ENCODE measurements around the gene SUSD1.
"Not testable (repeated sequence)": the region's sequence is repeated elsewhere in the genome, so short reads cannot be mapped to it uniquely, and the experiment has no call there.

Gene SUSD1

GRCh38 chr9:112132356-112132755 is 42.7 kb downstream of the SUSD1 start:
- H3K4me3 Mint-ChIP-seq, result no peak overlapping the region
- no peak overlapping the region for H3K27ac Mint-ChIP-seq
- no peak for DNase-seq (ENCODE audit: low spot score)
- H3K4me1 Mint-ChIP-seq (ENCODE audit: low read depth), result peaks cover 3% of the 10 kb centered on the region
- peaks cover 11% of the 10 kb centered on the region for H3K9me3 Mint-ChIP-seq
- H3K27me3 Mint-ChIP-seq (ENCODE audit: low read depth), result no peaks in the 10 kb centered on the region
- peaks cover 31% of the 10 kb centered on the region for H3K36me3 Mint-ChIP-seq (ENCODE audit: low read depth)

DNA sequence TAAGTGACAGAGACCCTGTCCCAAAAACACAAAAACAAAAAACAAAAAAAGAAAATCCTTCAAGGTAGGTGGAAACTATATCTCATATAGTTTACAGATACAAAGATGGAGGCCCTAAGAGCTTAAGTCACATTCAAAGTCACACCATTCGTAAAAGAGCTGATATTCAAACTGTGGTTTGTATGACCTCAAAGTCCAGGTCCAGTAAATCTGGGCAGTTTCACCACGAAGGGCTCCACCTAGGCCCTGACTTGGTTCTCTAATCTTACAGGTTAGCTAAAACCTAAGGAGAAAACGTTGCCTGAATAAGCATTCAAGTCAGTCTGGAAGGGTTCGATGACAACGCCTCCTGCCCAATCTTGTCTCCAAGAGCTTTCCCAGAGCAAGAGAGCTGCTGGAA is 44.1 kb downstream of the SUSD1 start:
- H3K4me3 Mint-ChIP-seq, result no peak overlapping the region
- peaks cover 26% of the 10 kb centered on the region for H3K36me3 Mint-ChIP-seq (ENCODE audit: low read depth)
- no peak for DNase-seq (ENCODE audit: low spot score)
- no peak overlapping the region for H3K27ac Mint-ChIP-seq
- peaks cover 11% of the 10 kb centered on the region for H3K9me3 Mint-ChIP-seq
- H3K27me3 Mint-ChIP-seq (ENCODE audit: low read depth), result no peaks in the 10 kb centered on the region
- peaks cover 4% of the 10 kb centered on the region for H3K4me1 Mint-ChIP-seq (ENCODE audit: low read depth)

DNA sequence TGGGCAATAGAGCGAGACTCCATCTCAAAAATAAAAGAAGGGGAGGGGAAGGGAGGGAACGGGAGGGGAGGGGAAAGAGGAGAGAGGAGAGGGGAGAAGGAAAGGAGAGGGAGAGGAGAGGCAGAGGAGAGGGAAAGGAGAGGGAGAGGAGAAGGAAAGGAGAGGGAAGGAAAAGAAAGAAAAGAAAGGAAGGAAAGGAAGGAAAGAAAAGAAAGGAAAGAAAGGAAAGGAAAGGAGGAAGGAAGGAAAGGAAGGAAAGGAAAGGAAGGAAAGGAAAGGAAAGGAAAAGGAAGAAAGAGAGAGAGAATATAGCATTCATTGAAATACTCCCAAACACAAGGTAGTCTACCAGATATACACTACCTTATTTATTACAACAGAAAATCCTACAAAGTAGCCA is 44.8 kb downstream of the SUSD1 start:
- H3K36me3 Mint-ChIP-seq (ENCODE audit: low read depth), result peaks cover 23% of the 10 kb centered on the region
- peaks cover 11% of the 10 kb centered on the region for H3K9me3 Mint-ChIP-seq
- H3K4me3 Mint-ChIP-seq, result no peak overlapping the region
- H3K27me3 Mint-ChIP-seq (ENCODE audit: low read depth), result no peaks in the 10 kb centered on the region
- peak overlapping the region; percentile 42 for H3K27ac Mint-ChIP-seq
- peaks cover 4% of the 10 kb centered on the region for H3K4me1 Mint-ChIP-seq (ENCODE audit: low read depth)
- no peak for DNase-seq (ENCODE audit: low spot score)

DNA sequence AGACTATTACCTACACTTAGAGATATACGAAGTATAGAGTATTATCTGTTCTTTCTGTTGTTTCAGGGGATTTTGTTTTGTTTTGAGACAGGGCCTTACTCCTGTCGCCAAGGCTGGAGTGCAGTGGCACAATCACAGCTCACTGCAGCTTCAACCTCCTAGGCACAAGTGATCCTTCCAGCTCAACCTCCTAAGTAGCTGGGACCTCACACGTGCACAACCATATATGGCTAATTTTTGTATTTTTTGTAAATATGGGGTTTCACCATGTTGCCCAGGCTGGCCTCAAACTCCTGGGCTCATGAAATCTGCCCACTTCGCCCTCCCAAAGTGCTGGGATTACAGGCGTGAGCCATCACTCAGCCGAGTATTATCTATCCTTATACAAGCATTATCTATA is 45.9 kb downstream of the SUSD1 start:
- Mint-ChIP-seq H3K9me3 (peaks cover 11% of the 10 kb centered on the region), H3K27ac (no peak overlapping the region), H3K4me1 (ENCODE audit: low read depth) (peaks cover 4% of the 10 kb centered on the region), H3K4me3 (no peak overlapping the region), H3K27me3 (ENCODE audit: low read depth) (no peaks in the 10 kb centered on the region), H3K36me3 (ENCODE audit: low read depth) (peaks cover 21% of the 10 kb centered on the region)
- no peak for DNase-seq (ENCODE audit: low spot score)

- H3K36me3 Mint-ChIP-seq (ENCODE audit: low read depth), result peaks cover 15% of the 10 kb centered on the region
- H3K9me3 Mint-ChIP-seq; DNase-seq (ENCODE audit: low spot score); H3K4me3 Mint-ChIP-seq; H3K27ac Mint-ChIP-seq; H3K27me3 Mint-ChIP-seq (ENCODE audit: low read depth); H3K4me1 Mint-ChIP-seq (ENCODE audit: low read depth): not testable (repeated sequence)
Observed at GRCh38 chr9:112128399-112128798, 46.7 kb downstream of the SUSD1 start.

DNA sequence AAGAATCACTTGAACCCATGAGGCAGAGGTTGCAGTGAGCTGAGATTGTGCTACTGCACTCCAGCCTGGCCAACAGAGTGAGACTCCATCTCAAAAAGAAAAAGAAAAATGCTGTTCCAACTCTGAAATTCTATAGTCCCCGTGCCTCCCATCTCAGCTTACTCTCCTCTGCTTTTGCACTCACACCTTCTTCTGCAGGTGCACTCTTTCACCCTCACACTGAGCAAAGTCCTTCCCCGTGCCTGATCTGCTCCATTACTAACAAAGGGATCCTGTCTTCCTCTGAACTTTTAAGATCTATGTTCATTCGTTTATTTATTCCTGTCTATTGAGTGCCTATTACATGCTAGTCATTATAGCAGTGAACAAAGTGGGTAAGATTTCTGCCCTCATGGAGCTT is 47.8 kb downstream of the SUSD1 start:
- Mint-ChIP-seq H3K9me3 (no peaks in the 10 kb centered on the region), H3K36me3 (ENCODE audit: low read depth) (peaks cover 17% of the 10 kb centered on the region), H3K4me3 (no peak overlapping the region), H3K27ac (no peak overlapping the region), H3K4me1 (ENCODE audit: low read depth) (peaks cover 4% of the 10 kb centered on the region), H3K27me3 (ENCODE audit: low read depth) (no peaks in the 10 kb centered on the region)
- no peak for DNase-seq (ENCODE audit: low spot score)

DNA sequence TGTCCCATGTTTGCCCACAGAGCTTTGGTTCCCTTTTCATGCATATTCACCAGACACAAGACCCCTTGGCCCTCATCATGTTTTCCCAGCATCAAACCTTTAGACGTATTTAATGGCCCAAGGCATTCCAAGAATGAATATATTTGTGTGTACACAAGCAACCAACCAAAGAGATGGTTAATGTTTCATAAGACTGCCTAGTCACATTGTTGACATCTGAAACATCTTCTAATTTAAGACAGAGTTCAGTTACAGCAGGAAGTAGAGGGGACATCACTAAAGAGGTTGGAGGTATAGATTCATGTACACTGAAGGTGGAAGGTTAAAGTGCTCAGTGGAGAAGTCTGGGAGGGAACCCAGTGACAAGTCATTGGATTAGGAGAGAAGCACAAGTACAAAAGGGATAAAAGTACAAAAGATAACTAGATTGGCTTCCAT is 49.1 kb downstream of the SUSD1 start:
- Mint-ChIP-seq H3K4me1 (ENCODE audit: low read depth) (peaks cover 4% of the 10 kb centered on the region), H3K27ac (no peak overlapping the region), H3K36me3 (ENCODE audit: low read depth) (peaks cover 24% of the 10 kb centered on the region), H3K9me3 (no peaks in the 10 kb centered on the region), H3K27me3 (ENCODE audit: low read depth) (no peaks in the 10 kb centered on the region), H3K4me3 (no peak overlapping the region)
- no peak for DNase-seq (ENCODE audit: low spot score)

- Mint-ChIP-seq H3K27me3 (ENCODE audit: low read depth) (no peaks in the 10 kb centered on the region), H3K36me3 (ENCODE audit: low read depth) (peaks cover 26% of the 10 kb centered on the region), H3K4me1 (ENCODE audit: low read depth) (peaks cover 4% of the 10 kb centered on the region), H3K4me3 (no peak overlapping the region), H3K27ac (no peak overlapping the region), H3K9me3 (no peaks in the 10 kb centered on the region)
- DNase-seq (ENCODE audit: low spot score), result no peak
Observed at GRCh38 chr9:112124156-112124555, 50.9 kb downstream of the SUSD1 start.

- Mint-ChIP-seq H3K27me3 (ENCODE audit: low read depth) (no peaks in the 10 kb centered on the region), H3K36me3 (ENCODE audit: low read depth) (peaks cover 24% of the 10 kb centered on the region), H3K9me3 (no peaks in the 10 kb centered on the region), H3K4me3 (no peak overlapping the region), H3K4me1 (ENCODE audit: low read depth) (peaks cover 2% of the 10 kb centered on the region), H3K27ac (no peak overlapping the region)
- no peak for DNase-seq (ENCODE audit: low spot score)
Observed at GRCh38 chr9:112121633-112122032, 53.5 kb downstream of the SUSD1 start.

DNA sequence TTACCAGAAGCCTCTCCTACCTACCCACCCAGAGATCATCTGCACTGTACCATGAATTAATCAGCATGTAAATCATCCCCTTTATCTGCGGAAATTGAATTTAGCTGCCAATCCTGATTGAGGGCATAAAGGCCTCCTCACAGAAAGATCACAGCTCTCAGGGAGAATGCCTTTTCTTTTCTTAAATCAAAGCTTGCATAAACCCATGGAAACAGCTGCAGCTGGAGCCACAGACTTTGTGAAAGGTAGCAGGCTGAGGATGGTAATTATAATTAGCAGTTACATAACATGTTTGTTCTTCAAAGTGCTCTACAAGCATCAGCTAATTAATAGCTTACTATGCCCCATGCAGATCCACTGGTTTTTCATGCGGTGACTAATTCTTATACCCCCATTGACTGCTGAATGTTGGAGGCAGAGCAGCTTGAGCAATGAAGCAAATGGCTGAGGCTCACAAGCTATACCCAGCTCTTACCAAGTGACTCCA is 54.6 kb downstream of the SUSD1 start:
- H3K27me3 Mint-ChIP-seq (ENCODE audit: low read depth), result no peaks in the 10 kb centered on the region
- no peak for DNase-seq (ENCODE audit: low spot score)
- H3K27ac Mint-ChIP-seq, result no peak overlapping the region
- H3K9me3 Mint-ChIP-seq, result no peaks in the 10 kb centered on the region
- H3K4me1 Mint-ChIP-seq (ENCODE audit: low read depth), result peaks cover 2% of the 10 kb centered on the region
- peaks cover 21% of the 10 kb centered on the region for H3K36me3 Mint-ChIP-seq (ENCODE audit: low read depth)
- no peak overlapping the region for H3K4me3 Mint-ChIP-seq

DNA sequence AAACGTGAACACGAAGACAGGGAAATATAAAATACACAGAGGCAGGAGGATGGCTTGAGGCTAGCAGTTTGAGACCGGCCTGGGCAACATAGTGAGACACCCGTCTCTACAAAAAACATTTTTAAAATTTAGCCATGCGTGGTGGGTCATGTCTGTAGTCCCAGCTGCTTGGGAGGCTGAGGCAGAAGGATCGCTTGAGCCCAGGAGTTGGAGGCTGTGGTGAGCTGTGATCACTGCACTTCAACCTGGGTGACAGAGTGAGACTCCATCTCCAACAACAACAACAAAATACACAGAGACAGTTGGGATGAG is 55.1 kb downstream of the SUSD1 start:
- DNase-seq (ENCODE audit: low spot score), result no peak
- Mint-ChIP-seq H3K4me1 (ENCODE audit: low read depth) (peaks cover 2% of the 10 kb centered on the region), H3K27me3 (ENCODE audit: low read depth) (no peaks in the 10 kb centered on the region), H3K4me3 (no peak overlapping the region), H3K27ac (no peak overlapping the region), H3K9me3 (no peaks in the 10 kb centered on the region), H3K36me3 (ENCODE audit: low read depth) (peaks cover 21% of the 10 kb centered on the region)

DNA sequence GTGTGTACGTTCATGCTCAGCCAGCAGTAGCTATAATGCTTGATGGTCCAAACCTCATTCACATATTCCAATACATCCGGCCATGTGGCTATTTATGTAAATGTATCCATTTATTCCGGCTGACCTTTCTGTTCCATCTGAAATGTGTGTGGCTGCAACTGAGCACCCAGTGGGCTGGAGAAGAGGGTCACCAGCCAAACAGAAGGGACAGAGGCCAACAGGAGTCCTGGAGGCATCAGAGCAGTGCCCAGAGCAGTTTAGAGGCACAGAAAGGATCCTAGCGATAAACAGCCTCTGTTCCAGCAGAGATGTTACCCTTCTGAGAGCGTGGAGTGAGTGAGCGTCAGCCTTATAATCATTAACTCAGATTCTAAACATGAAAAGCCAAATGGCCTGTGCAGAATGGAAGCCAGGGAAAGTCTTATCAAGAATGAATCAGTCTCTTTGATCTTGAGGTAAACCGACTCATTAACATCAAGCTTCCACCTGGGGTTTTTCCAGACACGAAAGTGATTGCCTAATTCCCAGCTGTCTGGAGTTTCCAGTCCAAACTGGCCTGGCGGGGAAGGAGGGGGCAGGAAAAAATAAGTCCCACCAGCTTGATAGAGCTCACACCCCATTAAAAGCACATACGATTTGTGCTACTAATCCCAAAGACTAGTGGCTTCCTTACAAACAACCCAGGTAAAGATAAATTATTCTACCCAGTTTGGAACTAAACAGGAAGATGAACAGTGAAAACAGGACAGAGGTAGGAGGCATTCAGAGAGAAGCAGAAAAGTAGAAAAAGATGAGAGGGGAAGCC is 55.7 kb downstream of the SUSD1 start:
- no peak overlapping the region for H3K27ac Mint-ChIP-seq
- H3K36me3 Mint-ChIP-seq (ENCODE audit: low read depth), result peaks cover 21% of the 10 kb centered on the region
- no peaks in the 10 kb centered on the region for H3K9me3 Mint-ChIP-seq
- H3K4me1 Mint-ChIP-seq (ENCODE audit: low read depth), result peaks cover 2% of the 10 kb centered on the region
- DNase-seq (ENCODE audit: low spot score), result no peak
- no peaks in the 10 kb centered on the region for H3K27me3 Mint-ChIP-seq (ENCODE audit: low read depth)
- no peak overlapping the region for H3K4me3 Mint-ChIP-seq

DNA sequence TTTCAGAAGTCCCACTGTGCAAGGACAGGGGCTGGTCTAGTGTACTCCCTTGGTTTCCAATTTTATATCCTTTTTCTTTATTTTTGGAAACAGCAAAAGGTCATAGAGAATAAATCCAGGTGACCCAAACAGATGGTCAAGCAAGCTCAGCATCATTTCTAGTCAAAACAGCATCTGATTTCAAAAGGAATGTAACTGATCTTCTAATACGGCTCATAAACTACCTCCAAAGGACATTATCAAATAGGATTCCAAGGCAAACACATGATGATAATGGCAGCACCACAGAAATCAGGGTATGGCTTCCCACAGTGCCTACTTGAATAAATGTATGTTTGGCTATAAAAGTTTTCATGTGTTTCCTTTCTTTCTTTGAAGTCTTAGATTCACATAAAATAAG is 57.1 kb downstream of the SUSD1 start:
- Mint-ChIP-seq H3K27ac (no peak overlapping the region), H3K36me3 (ENCODE audit: low read depth) (peaks cover 18% of the 10 kb centered on the region), H3K9me3 (no peaks in the 10 kb centered on the region), H3K27me3 (ENCODE audit: low read depth) (no peaks in the 10 kb centered on the region), H3K4me3 (no peak overlapping the region), H3K4me1 (ENCODE audit: low read depth) (peaks cover 2% of the 10 kb centered on the region)
- no peak for DNase-seq (ENCODE audit: low spot score)

DNA sequence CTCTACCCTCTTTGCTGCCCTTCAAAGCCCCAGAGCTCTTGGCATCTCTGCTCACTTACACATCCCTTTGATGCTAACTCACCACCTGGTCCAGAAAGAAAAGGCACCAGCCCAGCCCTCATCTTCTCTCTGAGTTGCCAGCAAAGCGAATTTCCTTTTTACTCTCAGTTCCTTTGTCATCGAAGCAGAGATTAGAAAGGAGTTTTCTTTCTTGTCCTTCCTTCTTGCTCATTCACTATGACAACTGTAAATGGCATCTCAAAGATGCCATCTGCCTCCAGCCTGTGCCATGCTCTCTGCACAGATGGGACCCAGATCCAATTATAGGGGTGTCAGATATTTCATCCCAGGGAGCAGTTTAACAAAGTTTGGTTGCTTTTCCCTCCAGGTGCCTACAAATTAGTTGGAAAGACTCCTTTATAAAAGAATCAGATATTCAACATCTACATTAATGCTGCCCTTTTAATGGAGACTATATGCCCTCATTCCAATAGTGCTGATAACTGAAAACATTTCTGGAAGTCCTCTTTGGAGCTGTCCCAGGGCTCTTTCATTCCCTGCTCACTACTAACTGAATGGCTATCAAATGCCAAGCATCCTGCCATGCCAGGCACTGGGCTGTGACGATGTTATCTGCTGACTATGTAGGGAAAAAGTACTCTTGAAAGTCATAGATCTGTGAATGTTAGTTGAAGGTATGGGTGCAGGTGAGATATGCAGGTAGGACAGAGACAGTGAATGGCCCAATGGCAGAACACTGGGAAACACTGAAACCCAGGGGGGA is 58.9 kb downstream of the SUSD1 start:
- Mint-ChIP-seq H3K36me3 (ENCODE audit: low read depth) (peaks cover 10% of the 10 kb centered on the region), H3K27ac (no peak overlapping the region), H3K27me3 (ENCODE audit: low read depth) (no peaks in the 10 kb centered on the region), H3K4me1 (ENCODE audit: low read depth) (no peaks in the 10 kb centered on the region), H3K9me3 (no peaks in the 10 kb centered on the region), H3K4me3 (no peak overlapping the region)
- DNase-seq (ENCODE audit: low spot score), result no peak
